Ishikawa (cell line): ENCODE data around the gene DUSP10.

Experiments used
- CEBPB ChIP-seq: IDR thresholded peaks from 2 replicates; pipeline ENCODE4 v1.6.1; 2012
- CREB1 ChIP-seq: IDR thresholded peaks from 2 replicates; pipeline ENCODE4 v1.6.1; 2012; ENCODE audit warnings: low read depth
- EGR1 ChIP-seq: IDR thresholded peaks from 2 replicates; pipeline ENCODE4 v1.6.1; 2012
- EP300 ChIP-seq: IDR thresholded peaks from 2 replicates; pipeline ENCODE4 v1.6.1; 2012; ENCODE audit warnings: borderline replicate concordance
- FOXM1 ChIP-seq: IDR thresholded peaks from 2 replicates; pipeline ENCODE4 v1.6.1; 2012; ENCODE audit warnings: low read depth, borderline replicate concordance
- MAX ChIP-seq: IDR thresholded peaks from 2 replicates; pipeline ENCODE4 v1.6.1; 2012
- NFIC ChIP-seq: IDR thresholded peaks from 2 replicates; pipeline ENCODE4 v1.6.1; 2012
- RAD21 ChIP-seq: IDR thresholded peaks from 2 replicates; pipeline ENCODE4 v1.6.1; 2012; ENCODE audit warnings: low read depth
- REST ChIP-seq: IDR thresholded peaks from 2 replicates; pipeline ENCODE4 v1.6.1; 2012; ENCODE audit warnings: low read depth, mild to moderate bottlenecking
- TAF1 ChIP-seq: IDR thresholded peaks from 2 replicates; pipeline ENCODE4 v1.6.1; 2012; ENCODE audit warnings: low read depth, mild to moderate bottlenecking
- TCF12 ChIP-seq: IDR thresholded peaks from 2 replicates; pipeline ENCODE4 v1.6.1; 2012; ENCODE audit warnings: low read depth
- TEAD4 ChIP-seq: IDR thresholded peaks from 2 replicates; pipeline ENCODE4 v1.6.1; 2012
- YY1 ChIP-seq: IDR thresholded peaks from 2 replicates; pipeline ENCODE4 v1.6.1; 2012; ENCODE audit warnings: low read depth
- ZBTB7A ChIP-seq: IDR thresholded peaks from 2 replicates; pipeline ENCODE4 v1.6.1; 2012; ENCODE audit warnings: low read depth
- TF ChIP-seq, protein P1 (sequence below): IDR thresholded peaks from 2 replicates; pipeline ENCODE4 v1.6.1; 2012

Gene DUSP10

DNA sequence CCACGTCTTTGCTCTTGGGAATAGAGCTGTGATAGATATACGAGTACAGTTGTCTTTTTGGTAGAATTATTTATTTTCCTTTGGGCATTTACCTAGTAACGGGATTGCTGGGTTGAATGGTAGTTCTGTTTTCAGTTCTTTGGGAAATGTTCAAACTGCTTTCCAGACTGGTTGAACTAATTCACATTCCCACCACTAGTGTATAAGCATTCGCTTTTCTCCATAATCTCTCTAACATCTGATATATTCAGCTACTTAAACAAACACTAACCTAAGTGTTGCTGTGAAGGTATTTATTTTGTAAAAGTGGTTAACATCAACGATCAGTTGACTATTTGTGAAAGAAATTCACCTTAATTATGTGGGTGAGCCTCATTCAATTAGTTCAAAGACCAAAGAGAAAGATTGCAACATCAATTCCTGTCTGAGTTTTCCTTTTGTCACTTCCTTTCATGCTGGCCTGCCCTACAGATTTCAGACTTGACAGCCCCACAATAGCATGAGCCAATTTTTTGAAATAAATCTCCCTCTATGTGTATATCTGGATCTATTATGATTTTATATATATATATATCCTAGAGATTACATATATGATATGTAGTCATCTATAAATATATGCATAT is 26.7 kb upstream of the DUSP10 start:
- TF ChIP-seq, protein P1, sequence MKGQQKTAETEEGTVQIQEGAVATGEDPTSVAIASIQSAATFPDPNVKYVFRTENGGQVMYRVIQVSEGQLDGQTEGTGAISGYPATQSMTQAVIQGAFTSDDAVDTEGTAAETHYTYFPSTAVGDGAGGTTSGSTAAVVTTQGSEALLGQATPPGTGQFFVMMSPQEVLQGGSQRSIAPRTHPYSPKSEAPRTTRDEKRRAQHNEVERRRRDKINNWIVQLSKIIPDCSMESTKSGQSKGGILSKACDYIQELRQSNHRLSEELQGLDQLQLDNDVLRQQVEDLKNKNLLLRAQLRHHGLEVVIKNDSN: no peak
- TF ChIP-seq ZBTB7A (no peak), YY1 (no peak), CREB1 (no peak), TEAD4 (no peak), TAF1 (no peak), MAX (no peak)

- TF ChIP-seq CREB1: no peak
- no peak for TF ChIP-seq ZBTB7A
- no peak for TF ChIP-seq MAX
These were observed 24.3 kb upstream of the DUSP10 start for GRCh38 chr1:221766210-221766609.

- TF ChIP-seq TEAD4 (no peak), TCF12 (no peak), RAD21 (no peak), EP300 (no peak), YY1 (no peak), CEBPB (no peak), ZBTB7A (no peak), TAF1 (no peak), EGR1 (no peak), FOXM1 (no peak), MAX (no peak), CREB1 (no peak), REST (no peak), NFIC (no peak)
- TF ChIP-seq, protein P1: no peak
These were observed 23.6 kb upstream of the DUSP10 start for GRCh38 chr1:221765527-221765926.

- no peak for TF ChIP-seq TEAD4
- TF ChIP-seq EP300: no peak
- TF ChIP-seq TAF1: no peak
- TF ChIP-seq, protein P1: no peak
- TF ChIP-seq NFIC: no peak
- no peak for TF ChIP-seq CEBPB
- TF ChIP-seq CREB1: no peak
- TF ChIP-seq RAD21: no peak
These were observed 20.2 kb upstream of the DUSP10 start for GRCh38 chr1:221762121-221762520.

DNA sequence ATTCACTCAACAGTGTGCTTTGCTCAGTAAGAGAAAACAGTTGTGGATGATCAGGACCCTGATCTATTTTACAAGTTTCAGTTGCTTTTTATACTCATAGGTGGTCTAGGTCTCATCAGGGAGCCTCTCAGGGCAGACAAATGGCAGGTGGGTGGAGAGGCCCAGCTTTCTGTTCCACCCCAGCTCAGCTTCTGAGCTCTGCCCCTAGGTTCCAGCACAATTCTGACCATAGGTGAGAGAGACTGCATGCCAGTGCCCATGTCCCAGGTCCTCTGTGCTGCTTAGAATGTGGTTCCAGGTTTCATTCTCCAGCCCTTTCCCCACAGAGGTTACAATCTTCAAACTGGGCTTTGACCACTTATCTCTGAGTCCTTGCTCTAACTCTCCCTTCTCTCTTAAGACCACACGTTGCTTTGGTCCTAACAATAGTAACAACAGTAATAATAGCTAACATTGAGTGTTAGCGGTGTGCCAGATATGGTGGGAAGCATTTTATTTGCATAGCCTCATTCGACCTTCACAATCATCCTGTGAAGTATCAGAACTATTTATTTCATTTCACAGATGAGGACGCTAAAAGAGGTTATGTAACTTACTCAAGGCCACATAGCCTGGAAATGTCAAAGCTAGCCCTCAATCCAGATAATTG is 19.6 kb upstream of the DUSP10 start:
- no peak for TF ChIP-seq MAX

- TF ChIP-seq EGR1: no peak
- TF ChIP-seq REST: no peak
- no peak for TF ChIP-seq MAX
These were observed 19.0 kb upstream of the DUSP10 start for GRCh38 chr1:221760911-221761310.
